T-helper 1 cell (primary cell): ENCODE results near the gene RHOJ.

ENCODE experiments used
- DNase-seq, 5 donors: peaks; one replicate each; pipeline ENCODE4 v3.0.0-alpha.2; 2012 to 2020

RHOJ gene

DNA sequence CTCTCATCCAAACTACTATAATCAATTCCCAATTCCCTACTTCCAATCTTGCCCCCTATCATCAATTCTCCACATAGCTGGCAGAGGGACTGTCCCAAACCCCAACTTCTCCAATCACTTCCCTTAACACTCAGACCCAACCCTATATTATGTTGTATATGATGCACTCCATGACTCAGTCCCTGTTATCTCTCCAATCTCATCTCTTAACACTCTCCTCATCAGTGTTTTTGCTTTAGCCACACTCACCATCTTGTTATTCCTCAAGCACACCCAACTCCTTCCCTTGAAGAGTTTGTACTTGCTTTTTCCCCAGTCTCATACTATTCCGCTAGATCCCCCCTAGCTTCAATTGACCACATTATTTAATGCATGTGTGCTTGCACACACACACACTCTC lies 4.9 kb downstream of the RHOJ start:
- no peak for DNase-seq

DNA sequence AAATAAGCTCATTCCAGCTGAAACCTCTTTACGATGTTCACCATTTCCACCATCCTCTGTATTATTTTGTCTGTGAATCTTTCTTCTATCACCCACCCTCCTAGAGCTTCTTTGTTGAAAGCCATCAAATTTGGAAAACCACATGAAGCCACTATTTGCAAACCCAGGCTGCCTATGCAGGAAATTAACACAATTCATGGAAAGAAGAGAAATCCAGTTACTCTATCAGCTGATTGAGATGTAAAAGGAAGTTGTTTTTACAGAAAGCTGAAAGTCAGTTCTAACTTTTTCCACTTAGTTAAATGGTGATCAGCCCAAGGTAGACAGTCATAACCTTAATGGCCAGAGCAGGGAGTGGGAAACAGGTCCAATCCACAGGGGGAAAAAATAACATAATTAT lies 6.6 kb downstream of the RHOJ start:
- DNase-seq = no peak

DNA sequence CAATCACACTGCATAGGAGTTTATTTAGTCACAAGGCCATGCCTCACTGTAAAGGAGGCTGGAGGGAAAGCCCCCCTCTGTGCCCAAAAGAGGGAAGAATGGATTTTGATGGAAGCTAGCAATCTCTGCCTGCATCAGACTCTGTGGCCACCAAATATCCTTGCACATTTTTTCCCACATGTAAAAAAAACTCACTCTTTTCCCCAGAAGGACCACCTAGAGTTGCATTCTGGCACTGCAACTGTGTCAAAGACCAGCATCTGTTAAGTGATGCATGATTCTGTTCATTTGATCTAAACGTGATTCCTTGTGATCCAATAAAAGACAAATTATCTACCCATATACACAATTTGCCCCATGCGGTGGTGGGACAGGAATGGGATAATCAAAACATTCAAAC lies 8.0 kb downstream of the RHOJ start:
- no peak for DNase-seq

- no peak for DNase-seq
Measured at GRCh38 chr14:63212776-63213500, 8.7 kb downstream of the RHOJ start.

- DNase-seq = no peak
Measured at GRCh38 chr14:63214417-63215196, 10.4 kb downstream of the RHOJ start.

GRCh38 chr14:63220526-63220925 lies 16.3 kb downstream of the RHOJ start:
- DNase-seq = no peak

DNA sequence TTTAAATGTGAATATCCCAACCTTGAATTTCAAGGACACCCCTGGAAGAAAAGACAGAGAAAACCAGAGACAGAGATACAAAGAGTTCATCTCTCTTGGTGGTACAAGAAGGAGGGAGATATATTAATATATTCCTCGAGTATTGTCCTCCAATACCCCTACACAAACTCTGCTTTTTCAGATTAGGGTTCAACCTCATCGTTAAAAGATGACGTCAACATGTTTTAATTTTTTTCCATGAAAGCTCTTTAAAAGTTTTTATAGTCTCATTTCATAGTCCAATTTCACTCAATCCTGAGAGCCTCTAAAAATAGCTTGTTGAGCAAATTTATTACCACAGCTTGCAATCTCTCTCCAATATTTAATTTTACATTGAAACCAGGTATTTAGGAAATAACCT lies 19.4 kb downstream of the RHOJ start:
- DNase-seq = no peak

DNA sequence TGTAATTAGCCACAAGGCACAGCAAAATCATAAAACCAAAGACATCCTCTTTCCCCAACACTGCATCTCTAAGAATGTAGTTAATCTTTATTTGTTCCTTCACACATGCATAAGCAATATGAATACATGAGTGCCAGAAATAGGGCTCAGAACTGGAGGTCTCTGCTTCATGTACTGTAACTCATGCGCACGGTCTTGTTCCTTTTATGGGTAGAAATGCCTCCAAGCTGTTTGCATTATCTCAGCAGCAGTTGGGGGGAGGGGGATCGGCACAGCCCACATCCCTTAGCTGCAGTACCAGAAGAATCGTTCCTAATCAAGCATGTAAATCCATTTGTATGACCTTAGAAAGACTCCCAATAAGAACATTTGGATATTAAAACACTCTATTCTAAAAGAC lies 20.0 kb downstream of the RHOJ start:
- DNase-seq = no peak

DNA sequence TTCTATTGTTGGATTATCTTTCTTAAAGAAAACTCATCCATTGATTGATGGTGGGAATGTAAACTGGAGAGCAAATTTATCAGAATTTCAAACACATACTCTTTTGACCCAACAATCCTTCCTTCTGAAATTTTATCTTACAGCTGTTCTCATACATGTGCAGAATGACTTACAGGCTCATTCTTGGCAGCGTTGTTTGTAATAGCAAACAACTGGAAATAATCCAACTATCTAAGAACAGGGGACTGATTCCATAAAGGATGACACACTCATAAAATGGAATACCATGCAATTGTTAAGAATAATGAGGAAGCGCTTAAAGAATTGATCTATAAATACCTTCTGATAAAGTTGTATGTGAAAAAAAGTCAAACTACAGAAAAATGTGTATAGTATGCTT lies 24.0 kb downstream of the RHOJ start:
- DNase-seq = no peak

GRCh38 chr14:63229330-63230059 lies 25.3 kb downstream of the RHOJ start:
- no peak for DNase-seq

- no peak for DNase-seq
Measured at GRCh38 chr14:63231766-63232165, 27.5 kb downstream of the RHOJ start.

DNA sequence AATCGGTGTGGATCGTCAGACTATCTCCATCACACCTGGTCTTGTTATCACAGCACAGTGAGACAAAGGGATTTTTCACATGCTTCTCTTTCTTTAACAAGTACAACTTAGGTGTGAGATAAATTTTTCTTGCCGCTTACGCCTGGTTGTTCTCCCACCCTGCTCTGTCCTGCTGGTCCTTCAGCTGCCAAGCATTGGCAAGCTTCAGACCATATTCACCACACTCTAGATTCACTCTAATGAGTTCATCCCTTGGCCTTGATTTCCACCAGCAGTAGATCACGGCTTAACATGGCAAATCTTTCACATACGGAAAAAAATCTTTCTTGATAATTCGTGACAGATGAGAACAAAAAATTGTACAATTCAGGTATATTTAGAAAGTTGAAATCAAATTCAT lies 33.5 kb downstream of the RHOJ start:
- no peak for DNase-seq

DNA sequence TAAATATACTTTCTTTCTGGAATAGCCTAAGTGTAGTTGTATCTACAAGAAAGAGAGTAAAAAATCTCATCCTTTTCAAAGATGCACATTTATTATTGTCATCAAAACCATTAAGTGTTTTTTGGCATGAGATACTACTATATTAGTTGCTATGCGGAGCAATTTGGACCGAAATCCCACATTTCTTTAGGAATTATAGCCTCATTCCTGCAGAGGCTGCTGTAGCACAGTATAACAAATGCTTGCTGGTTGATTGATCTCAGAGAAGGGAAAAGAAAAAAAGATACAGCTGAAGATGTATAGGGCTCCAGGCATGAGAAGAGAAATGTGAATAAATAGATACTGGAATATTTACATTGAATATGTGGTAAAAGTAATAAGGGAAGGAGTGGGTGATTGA lies 36.0 kb downstream of the RHOJ start:
- no peak for DNase-seq

- DNase-seq = no peak
Measured at GRCh38 chr14:63241096-63241495, 36.9 kb downstream of the RHOJ start.

- no peak for DNase-seq
Measured at GRCh38 chr14:63243646-63244045, 39.4 kb downstream of the RHOJ start.

- DNase-seq = no peak
Measured at GRCh38 chr14:63245893-63246292, 41.6 kb downstream of the RHOJ start.

GRCh38 chr14:63248211-63248610 lies 44.0 kb downstream of the RHOJ start:
- DNase-seq = no peak

DNA sequence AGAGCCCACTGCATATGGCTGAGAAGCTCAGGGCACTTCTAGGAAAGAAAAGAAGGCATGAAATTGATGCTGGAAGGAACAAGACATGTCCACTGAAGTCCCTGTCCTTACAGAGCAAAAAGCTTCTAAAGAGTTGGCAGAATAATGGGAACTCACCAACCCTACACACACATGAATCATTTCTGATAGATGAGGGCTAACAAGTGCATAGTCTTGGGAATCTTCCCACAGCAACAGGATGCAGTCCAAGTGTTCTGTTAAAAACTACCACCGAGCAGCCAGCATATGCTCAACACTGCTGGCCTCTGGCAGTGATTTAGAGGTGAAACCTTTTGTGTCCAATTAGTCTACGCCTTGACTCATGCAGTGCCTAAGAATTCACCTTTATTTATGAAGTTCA lies 44.8 kb downstream of the RHOJ start:
- DNase-seq = no peak

- DNase-seq = no peak
Measured at GRCh38 chr14:63257299-63257698, 53.1 kb downstream of the RHOJ start.

DNA sequence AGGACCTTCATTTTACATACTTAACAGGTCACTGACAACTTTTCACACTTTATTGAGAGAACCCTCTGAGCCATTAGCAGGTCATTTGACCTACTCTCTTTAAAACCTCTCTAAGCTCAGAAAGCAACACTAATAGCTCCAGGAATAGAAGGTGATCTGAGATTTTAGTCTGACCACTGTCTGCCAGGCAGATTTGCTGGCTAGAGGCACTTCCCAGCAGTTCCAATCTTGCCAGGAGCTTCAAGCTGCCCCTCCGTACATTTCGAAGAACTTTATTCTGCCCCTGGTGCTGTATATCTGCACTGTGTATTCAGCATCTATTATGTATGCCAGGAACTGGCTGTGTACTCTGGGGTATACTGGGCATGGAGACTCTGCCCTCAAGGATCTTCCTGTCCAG lies 58.2 kb downstream of the RHOJ start:
- DNase-seq = no peak

- DNase-seq = no peak
Measured at GRCh38 chr14:63266106-63266505, 61.9 kb downstream of the RHOJ start.

GRCh38 chr14:63267171-63267570 lies 62.9 kb downstream of the RHOJ start:
- no peak for DNase-seq

DNA sequence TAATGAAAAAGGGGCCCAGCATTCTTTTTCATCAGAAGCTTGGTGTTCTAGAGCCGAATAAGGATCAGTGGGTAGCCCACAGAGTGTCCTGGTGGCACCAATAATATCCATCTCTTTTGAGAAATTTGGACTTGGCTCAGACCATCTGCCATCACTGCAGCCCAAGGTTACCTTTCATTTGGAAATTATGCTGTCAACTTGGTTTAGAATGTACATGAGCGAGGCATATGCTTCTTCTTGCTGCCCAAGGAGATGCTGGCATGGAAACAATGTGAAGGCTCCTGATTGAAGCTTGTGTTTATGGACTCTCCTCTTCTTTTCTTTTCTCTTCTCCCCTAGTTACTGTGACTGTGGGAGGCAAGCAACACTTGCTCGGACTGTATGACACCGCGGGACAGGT lies 64.5 kb downstream of the RHOJ start:
- no peak for DNase-seq
